Calu3 (cell line): ENCODE data around the gene GRB10. TPM values are rescaled to one million over a fixed set of nuclear protein-coding genes. Genes with fewer than 3 reads are reported as not detected.

ENCODE experiments used
- Bru-seq: library from RNA; stranded (reverse); fragments of 400-500 nt; gene quantifications from one replicate; lab custom pipeline; 2021; lab: Mats Ljungman, UMichigan
- BruChase-seq, 2 experiments: library from RNA; stranded (reverse); fragments of 400-500 nt; gene quantifications; one replicate each; lab custom pipeline; 2021; lab: Mats Ljungman, UMichigan
- BruUV-seq: library from RNA; stranded (reverse); fragments of 400-500 nt; replicated peaks from 2 replicates; lab custom pipeline; 2021; lab: Mats Ljungman, UMichigan
- CTCF ChIA-PET: fragments of 300-600 bp; sonication (Branson Sonifier 250); formaldehyde crosslinking; loops from one replicate; lab custom pipeline; 2022; ENCODE audit warnings: antibody characterized with exemption; lab: Charles Lee
- DNase-seq: peaks from one replicate; pipeline ENCODE4 v3.0.0; 2022
- H3K27ac Mint-ChIP-seq: one replicate; pipeline ENCODE4 v1.8.0; 2022; ENCODE audit warnings: mixed read lengths; ENCODE audit not compliant: unreplicated experiment
- H3K27me3 Mint-ChIP-seq: one replicate; pipeline ENCODE4 v1.8.0; 2022; ENCODE audit warnings: mixed read lengths; ENCODE audit not compliant: unreplicated experiment
- H3K36me3 Mint-ChIP-seq: one replicate; pipeline ENCODE4 v1.8.0; 2022; ENCODE audit warnings: mild to moderate bottlenecking, moderate library complexity, mixed read lengths; ENCODE audit not compliant: insufficient read depth, unreplicated experiment
- H3K4me1 Mint-ChIP-seq: one replicate; pipeline ENCODE4 v1.8.0; 2022; ENCODE audit warnings: mild to moderate bottlenecking, low read depth, mixed read lengths; ENCODE audit not compliant: unreplicated experiment
- H3K4me3 Mint-ChIP-seq: one replicate; pipeline ENCODE4 v1.8.0; 2022; ENCODE audit warnings: mild to moderate bottlenecking, low read depth, moderate library complexity, mixed read lengths; ENCODE audit not compliant: unreplicated experiment
- H3K9me3 Mint-ChIP-seq: one replicate; pipeline ENCODE4 v1.8.0; 2022; ENCODE audit warnings: low read depth, mixed read lengths; ENCODE audit not compliant: unreplicated experiment
- CTCF ChIP-seq: fragments of 200-600 bp; IDR thresholded peaks from one replicate; pipeline ENCODE4 v1.8.0; 2022; ENCODE audit warnings: antibody characterized with exemption; ENCODE audit not compliant: unreplicated experiment
- intact Hi-C: fragments of 100-400 bp; cut with micrococcal nuclease; formaldehyde crosslinking; loops from one replicate; pipeline ENCODE4 v1.10.0; 2022; ENCODE audit not compliant: unreplicated experiment
- long read RNA-seq: library from polyadenylated mRNA; stranded (forward); transcript quantifications from one replicate; pipeline ENCODE4 v2.0.0, GENCODE V29; 2022
- total RNA-seq: library from RNA; stranded (reverse); gene quantifications from 2 replicates; pipeline ENCODE4 v1.2.3, GENCODE V29; 2022

The GRB10 gene
- total RNA-seq (86.2 and 90.6 TPM in 2 replicates), Bru-seq, nascent RNA (percentile 91 among the genes with signal in this experiment), BruChase-seq, experiment 1, labeled RNA remaining after a 6-hour chase (percentile 80 among the genes with signal in this experiment), BruChase-seq, experiment 2, labeled RNA remaining after a 2-hour chase (percentile 82 among the genes with signal in this experiment)
- long read RNA-seq, full-length matches to known transcripts = 25 of 83 reads
- long read RNA-seq, partial matches to known transcripts = 9 of 83 reads
- long read RNA-seq, other reads (novel, unspliced or antisense) = 49 of 83 reads

GRCh38 chr7:50782375-50783208, at the start of gene GRB10:
GRB10 (minus strand) TSS chr7:50782896; CDS start chr7:50732322, 50,574 bp downstream.
- intact Hi-C loops = loop anchor here (2.0 to 5.0 kb wide), 3 partner anchors 45 to 358 kb away; no protein-coding TSS in a partner anchor
- peaks cover 4% of the 10 kb centered on the region for H3K9me3 Mint-ChIP-seq
- H3K4me1 Mint-ChIP-seq = peaks cover 81% of the 10 kb centered on the region
- no peak within 1 kb of the TSS for H3K27ac Mint-ChIP-seq
- TF ChIP-seq CTCF = peak; percentile 50
- H3K4me3 Mint-ChIP-seq = peak within 1 kb of the TSS; percentile 72
- DNase-seq = peak; percentile 70
- no TSS peak for BruUV-seq
- CTCF ChIA-PET = interaction anchor here (0.6 to 1.2 kb wide), 3 partner anchors 39 to 358 kb away, joined by 3 to 5 read pairs (median 4); no protein-coding TSS in a partner anchor
- H3K27me3 Mint-ChIP-seq = no peaks in the 10 kb centered on the region
- peaks cover 25% of the 10 kb centered on the region for H3K36me3 Mint-ChIP-seq

GRCh38 chr7:50828801-50829200, 46.1 kb upstream of the GRB10 start:
- intact Hi-C loops = loop anchor here (5.0 kb wide), 1 partner anchor 46 kb away; the partner anchor contains the start of gene GRB10
- no peaks in the 10 kb centered on the region for H3K27me3 Mint-ChIP-seq
- CTCF ChIA-PET = no interaction called here

GRCh38 chr7:50828116-50828515, 45.4 kb upstream of the GRB10 start:
- no TSS peak for BruUV-seq
- no peak for DNase-seq
- H3K36me3 Mint-ChIP-seq = peaks cover 6% of the 10 kb centered on the region
- H3K27ac Mint-ChIP-seq = peak overlapping the region; percentile 12
- no peak overlapping the region for H3K4me3 Mint-ChIP-seq
- H3K9me3 Mint-ChIP-seq = no peaks in the 10 kb centered on the region
- no peak for TF ChIP-seq CTCF
- H3K4me1 Mint-ChIP-seq = peaks cover 68% of the 10 kb centered on the region
- CTCF ChIA-PET = no interaction called here
- H3K27me3 Mint-ChIP-seq = no peaks in the 10 kb centered on the region
- intact Hi-C loops = loop anchor here (5.0 kb wide), 1 partner anchor 46 kb away; the partner anchor contains the start of gene GRB10

More at GRCh38 chr7:50828801-50829200, 46.1 kb upstream of the GRB10 start:
- BruUV-seq = no TSS peak
- Mint-ChIP-seq H3K9me3 (no peaks in the 10 kb centered on the region), H3K4me1 (peaks cover 75% of the 10 kb centered on the region), H3K27ac (no peak overlapping the region), H3K4me3 (no peak overlapping the region), H3K36me3 (peaks cover 6% of the 10 kb centered on the region)
- no peak for DNase-seq
- TF ChIP-seq CTCF = no peak

- DNase-seq = no peak
- BruUV-seq = no TSS peak
- peaks cover 64% of the 10 kb centered on the region for H3K4me1 Mint-ChIP-seq
- no peaks in the 10 kb centered on the region for H3K27me3 Mint-ChIP-seq
- H3K27ac Mint-ChIP-seq = peak overlapping the region; percentile 50
- H3K9me3 Mint-ChIP-seq = no peaks in the 10 kb centered on the region
- no peak overlapping the region for H3K4me3 Mint-ChIP-seq
- intact Hi-C loops = loop anchor here (5.0 kb wide), 1 partner anchor 45 kb away; the partner anchor contains the start of gene GRB10
- no peak for TF ChIP-seq CTCF
- CTCF ChIA-PET = interaction anchor here (0.9 kb wide), 1 partner anchor 314 kb away, joined by 4 read pairs; no protein-coding TSS in a partner anchor
- H3K36me3 Mint-ChIP-seq = peaks cover 6% of the 10 kb centered on the region
Observed at GRCh38 chr7:50827281-50827680, 44.6 kb upstream of the GRB10 start.
